ENCODE data around the gene PPP2R3B. TPM values are rescaled to one million over a fixed set of nuclear protein-coding genes. Genes with fewer than 3 reads are reported as not detected.

Gene PPP2R3B
- total RNA-seq, 1 donor from 2014 or later: 15.4 TPM

- no peak overlapping the region for H3K27ac Mint-ChIP-seq
- H3K36me3 Mint-ChIP-seq (ENCODE audit: low read depth): peaks cover 30% of the 10 kb centered on the region
- H3K4me1 Mint-ChIP-seq: peaks cover 4% of the 10 kb centered on the region
- ATAC-seq (ENCODE audit: low read depth): no peak
- no peaks in the 10 kb centered on the region for H3K27me3 Mint-ChIP-seq
- no peak overlapping the region for H3K4me3 Mint-ChIP-seq
- H3K9me3 Mint-ChIP-seq: peaks cover 8% of the 10 kb centered on the region
- no peak for DNase-seq
- POLR2A ChIA-PET: no interaction called here
- TF ChIP-seq, protein P1, sequence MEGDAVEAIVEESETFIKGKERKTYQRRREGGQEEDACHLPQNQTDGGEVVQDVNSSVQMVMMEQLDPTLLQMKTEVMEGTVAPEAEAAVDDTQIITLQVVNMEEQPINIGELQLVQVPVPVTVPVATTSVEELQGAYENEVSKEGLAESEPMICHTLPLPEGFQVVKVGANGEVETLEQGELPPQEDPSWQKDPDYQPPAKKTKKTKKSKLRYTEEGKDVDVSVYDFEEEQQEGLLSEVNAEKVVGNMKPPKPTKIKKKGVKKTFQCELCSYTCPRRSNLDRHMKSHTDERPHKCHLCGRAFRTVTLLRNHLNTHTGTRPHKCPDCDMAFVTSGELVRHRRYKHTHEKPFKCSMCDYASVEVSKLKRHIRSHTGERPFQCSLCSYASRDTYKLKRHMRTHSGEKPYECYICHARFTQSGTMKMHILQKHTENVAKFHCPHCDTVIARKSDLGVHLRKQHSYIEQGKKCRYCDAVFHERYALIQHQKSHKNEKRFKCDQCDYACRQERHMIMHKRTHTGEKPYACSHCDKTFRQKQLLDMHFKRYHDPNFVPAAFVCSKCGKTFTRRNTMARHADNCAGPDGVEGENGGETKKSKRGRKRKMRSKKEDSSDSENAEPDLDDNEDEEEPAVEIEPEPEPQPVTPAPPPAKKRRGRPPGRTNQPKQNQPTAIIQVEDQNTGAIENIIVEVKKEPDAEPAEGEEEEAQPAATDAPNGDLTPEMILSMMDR (IDR thresholded peaks at IDR 0.05): no peak
- CTCF ChIA-PET: no interaction called here
- intact Hi-C loops (cut with micrococcal nuclease): no loop called here
Measured at GRCh38 chrX:363621-364375, 22.9 kb downstream of the PPP2R3B start.

GRCh38 chrX:362937-363620 is 23.6 kb downstream of the PPP2R3B start:
- ATAC-seq (ENCODE audit: low read depth) (no peak), DNase-seq (no peak)
- Mint-ChIP-seq H3K4me1 (peaks cover 4% of the 10 kb centered on the region), H3K36me3 (ENCODE audit: low read depth) (peaks cover 36% of the 10 kb centered on the region), H3K27me3 (no peaks in the 10 kb centered on the region), H3K4me3 (no peak overlapping the region), H3K9me3 (peaks cover 8% of the 10 kb centered on the region), H3K27ac (no peak overlapping the region)
- intact Hi-C loops (cut with micrococcal nuclease): no loop called here
- POLR2A ChIA-PET: no interaction called here
- TF ChIP-seq, protein P1 (IDR thresholded peaks at IDR 0.05): no peak
- CTCF ChIA-PET: no interaction called here

DNA sequence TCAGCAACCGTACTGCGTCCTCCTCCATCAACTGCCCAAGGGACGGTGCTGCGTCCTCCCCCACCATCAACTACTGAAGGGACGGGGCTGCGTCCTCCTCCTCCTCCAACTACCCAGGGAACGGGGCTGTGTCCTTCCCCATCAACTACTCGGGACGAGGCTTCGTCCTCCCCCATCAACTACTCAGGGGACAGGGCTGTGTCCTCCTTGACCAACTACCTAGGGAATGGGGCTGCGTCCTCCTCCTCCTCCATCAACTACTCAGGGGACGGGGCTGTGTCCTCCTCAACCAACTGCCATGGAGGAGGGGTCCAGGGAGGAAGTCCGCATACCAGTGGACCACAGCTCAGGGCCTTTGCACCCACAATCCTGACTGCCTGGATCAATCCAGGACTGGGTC is 24.4 kb downstream of the PPP2R3B start:
- ChIA-PET CTCF (no interaction called here), POLR2A (no interaction called here)
- intact Hi-C loops (cut with micrococcal nuclease): no loop called here
- Mint-ChIP-seq H3K27me3 (no peaks in the 10 kb centered on the region), H3K4me3 (no peak overlapping the region), H3K4me1 (no peaks in the 10 kb centered on the region), H3K9me3 (peaks cover 8% of the 10 kb centered on the region), H3K36me3 (ENCODE audit: low read depth) (peaks cover 40% of the 10 kb centered on the region), H3K27ac (no peak overlapping the region)
- no peak for DNase-seq
- TF ChIP-seq, protein P1 (IDR thresholded peaks at IDR 0.05): no peak
- ATAC-seq (ENCODE audit: low read depth): no peak

DNA sequence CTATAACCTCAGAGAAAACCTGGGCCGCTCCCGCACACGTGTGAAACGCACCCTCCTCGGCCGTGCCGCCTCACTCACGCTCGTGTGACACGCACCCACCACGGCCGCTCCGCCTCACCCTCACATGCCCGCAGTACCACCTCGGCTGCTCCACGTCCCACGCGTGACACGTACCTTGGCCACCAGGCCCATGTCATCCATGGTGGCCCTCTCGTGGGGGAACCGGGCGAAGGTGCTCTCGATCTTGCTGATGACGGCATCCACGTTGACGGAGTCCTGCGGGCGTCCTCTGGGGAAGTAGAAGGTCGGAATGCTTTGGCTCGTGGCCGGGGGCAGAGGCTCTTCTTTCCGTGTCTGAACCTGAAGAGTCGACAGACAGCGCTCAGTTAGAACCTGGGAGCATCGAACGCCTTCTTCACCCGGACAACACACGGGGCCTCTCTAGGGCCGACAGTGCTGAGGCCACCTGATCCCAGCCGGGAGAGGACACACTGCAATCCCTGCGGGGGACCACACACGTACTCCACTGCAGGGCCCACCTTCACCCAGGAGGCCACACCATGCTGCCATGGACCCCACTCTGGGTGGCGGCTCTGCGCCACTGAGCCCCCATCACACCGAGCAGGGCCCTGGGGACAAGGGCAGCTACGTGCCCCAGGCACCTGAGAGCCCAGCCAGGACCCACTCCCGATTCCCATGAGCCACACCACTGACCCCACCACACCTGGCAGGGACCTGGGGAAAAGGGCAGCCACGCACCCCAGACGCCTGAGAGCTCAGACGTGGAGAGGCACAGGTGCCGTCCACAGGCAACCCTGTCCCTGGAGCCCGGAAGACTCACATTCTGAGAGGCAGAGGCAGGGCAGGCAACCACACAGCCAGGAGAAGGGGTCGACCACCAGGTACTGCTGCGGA is 25.2 kb downstream of the PPP2R3B start:
- CTCF ChIA-PET: no interaction called here

More for the DNA sequence above, 25.2 kb downstream of the PPP2R3B start:
- ATAC-seq (ENCODE audit: low read depth) (no peak), DNase-seq (no peak)
- Mint-ChIP-seq H3K4me1 (no peaks in the 10 kb centered on the region), H3K27me3 (no peaks in the 10 kb centered on the region), H3K9me3 (peaks cover 8% of the 10 kb centered on the region), H3K27ac (no peak overlapping the region), H3K36me3 (ENCODE audit: low read depth) (peaks cover 45% of the 10 kb centered on the region), H3K4me3 (no peak overlapping the region)
- POLR2A ChIA-PET: no interaction called here
- intact Hi-C loops (cut with micrococcal nuclease): no loop called here
- TF ChIP-seq, protein P1 (IDR thresholded peaks at IDR 0.05): no peak

All from activated B cell treated with CpG ODN at 0.5 μM for 24 hours (primary cell).